H9 (cell line): ENCODE data around the gene IGDCC3. TPM values are rescaled to one million over a fixed set of nuclear protein-coding genes. Genes with fewer than 3 reads are reported as not detected.

Source experiments
- DNase-seq: peaks from one replicate; pipeline ENCODE4 v3.0.0-alpha.2; 2017
- H2AFZ ChIP-seq: one replicate; pipeline ENCODE4 v1.6.1; 2013; ENCODE audit warnings: mild to moderate bottlenecking, low read length, control low read depth, moderate library complexity
- H2AK5ac ChIP-seq: 2 replicates; pipeline ENCODE4 v1.6.1; 2013; ENCODE audit warnings: low read length, control low read depth, mixed read lengths; ENCODE audit not compliant: insufficient read length
- H2BK120ac ChIP-seq: one replicate; pipeline ENCODE4 v1.6.1; 2013; ENCODE audit warnings: low read depth, mild to moderate bottlenecking, low read length, control low read depth, inconsistent platforms; ENCODE audit not compliant: poor library complexity, severe bottlenecking
- H2BK12ac ChIP-seq: 2 replicates; pipeline ENCODE4 v1.6.1; 2013; ENCODE audit warnings: low read length, control low read depth, mixed read lengths, low read depth; ENCODE audit not compliant: insufficient read length
- H2BK15ac ChIP-seq: 2 replicates; pipeline ENCODE4 v1.6.1; 2013; ENCODE audit warnings: low read depth, low read length, control low read depth
- H2BK20ac ChIP-seq: one replicate; pipeline ENCODE4 v1.6.1; 2013; ENCODE audit warnings: low read depth, mild to moderate bottlenecking, low read length, control low read depth, inconsistent platforms; ENCODE audit not compliant: poor library complexity, severe bottlenecking
- H2BK5ac ChIP-seq: 2 replicates; pipeline ENCODE4 v1.6.1; 2013; ENCODE audit warnings: low read length, control low read depth, mixed read lengths; ENCODE audit not compliant: insufficient read length
- H3K14ac ChIP-seq: 2 replicates; pipeline ENCODE4 v1.6.1; 2013; ENCODE audit warnings: low read length, control low read depth; ENCODE audit not compliant: insufficient read depth
- H3K18ac ChIP-seq: 2 replicates; pipeline ENCODE4 v1.6.1; 2013; ENCODE audit warnings: low read depth, mild to moderate bottlenecking, mixed read lengths, low read length, control low read depth; ENCODE audit not compliant: insufficient read length
- H3K23ac ChIP-seq: 2 replicates; pipeline ENCODE4 v1.6.1; 2013; ENCODE audit warnings: low read length, control low read depth, mixed read lengths, low read depth; ENCODE audit not compliant: insufficient read length
- H3K23me2 ChIP-seq: 2 replicates; pipeline ENCODE4 v1.6.1; 2013; ENCODE audit warnings: low read depth, mild to moderate bottlenecking, mixed read lengths, low read length, control low read depth; ENCODE audit not compliant: insufficient read length, poor library complexity, severe bottlenecking
- H3K27ac ChIP-seq: 2 replicates; pipeline ENCODE4 v1.5.1; 2013; ENCODE audit warnings: low read length, control low read depth, mixed read lengths, low read depth; ENCODE audit not compliant: insufficient read length
- H3K27me3 ChIP-seq: 2 replicates; pipeline ENCODE4 v1.6.1; 2013; ENCODE audit warnings: low read length, control low read depth, inconsistent platforms; ENCODE audit not compliant: insufficient read depth
- H3K4ac ChIP-seq: 2 replicates; pipeline ENCODE4 v1.6.1; 2013; ENCODE audit warnings: low read depth, mild to moderate bottlenecking, control low read depth, inconsistent platforms, low read length, moderate library complexity
- H3K4me1 ChIP-seq: 2 replicates; pipeline ENCODE4 v1.6.1; 2013; ENCODE audit warnings: low read length, control low read depth, inconsistent platforms; ENCODE audit not compliant: insufficient read depth
- H3K4me2 ChIP-seq: 2 replicates; pipeline ENCODE4 v1.6.1; 2013; ENCODE audit warnings: low read length, control low read depth, mixed read lengths; ENCODE audit not compliant: insufficient read length, insufficient read depth
- H3K56ac ChIP-seq: 2 replicates; pipeline ENCODE4 v1.6.1; 2013; ENCODE audit warnings: low read depth, mild to moderate bottlenecking, mixed read lengths, low read length, control low read depth; ENCODE audit not compliant: insufficient read length
- H3K79me1 ChIP-seq: 2 replicates; pipeline ENCODE4 v1.6.1; 2013; ENCODE audit warnings: low read depth, mild to moderate bottlenecking, moderate library complexity, low read length, control low read depth, inconsistent platforms; ENCODE audit not compliant: insufficient read depth, poor library complexity, severe bottlenecking
- H3K79me2 ChIP-seq: 2 replicates; pipeline ENCODE4 v1.6.1; 2013; ENCODE audit warnings: low read length, control low read depth, inconsistent platforms; ENCODE audit not compliant: insufficient read depth
- H3K9ac ChIP-seq: 2 replicates; pipeline ENCODE4 v1.6.1; 2013; ENCODE audit warnings: low read length, control low read depth, mixed read lengths; ENCODE audit not compliant: insufficient read length; ENCODE audit errors: extremely low read depth
- H3K9me3 ChIP-seq: one replicate; pipeline ENCODE4 v1.6.1; 2013; ENCODE audit warnings: low read depth, low read length, inconsistent platforms; ENCODE audit not compliant: control insufficient read depth
- H3T11ph ChIP-seq: one replicate; pipeline ENCODE4 v1.6.1; 2013; ENCODE audit warnings: mild to moderate bottlenecking, low read length, control low read depth, inconsistent platforms
- H4K20me1 ChIP-seq: one replicate; pipeline ENCODE4 v1.6.1; 2013; ENCODE audit not compliant: control insufficient read depth, insufficient read length, insufficient read depth
- H4K5ac ChIP-seq: 2 replicates; pipeline ENCODE4 v1.6.1; 2013; ENCODE audit warnings: low read depth, mild to moderate bottlenecking, mixed read lengths, low read length, control low read depth; ENCODE audit not compliant: insufficient read length
- H4K8ac ChIP-seq: replicated peaks from 2 replicates; pipeline ENCODE4 v1.6.1; 2013; ENCODE audit warnings: low read length, control low read depth, mixed read lengths, low read depth; ENCODE audit not compliant: insufficient read length
- H4K91ac ChIP-seq: 2 replicates; pipeline ENCODE4 v1.6.1; 2013; ENCODE audit warnings: low read depth, mild to moderate bottlenecking, moderate library complexity, mixed read lengths, low read length, control low read depth; ENCODE audit not compliant: insufficient read length
- H3K27ac Mint-ChIP-seq, 3 experiments: 2 replicates in 2 of 3; 3 replicates in 1 of 3; pipeline ENCODE4 v1.8.0; 2020 to 2021; ENCODE audit warnings: mixed read lengths in 3 of 3, mild to moderate bottlenecking in 1 of 3, moderate library complexity in 1 of 3
- H3K27me3 Mint-ChIP-seq: 2 replicates; pipeline ENCODE4 v1.8.0; 2021; ENCODE audit warnings: low read depth, mild to moderate bottlenecking, moderate library complexity, mixed read lengths
- H3K36me3 Mint-ChIP-seq, 3 experiments: 2 replicates in 2 of 3; 3 replicates in 1 of 3; pipeline ENCODE4 v1.8.0; 2020 to 2021; ENCODE audit warnings: low read depth in 3 of 3, mixed read lengths in 3 of 3; ENCODE audit not compliant: insufficient read depth in 1 of 3
- H3K4me1 Mint-ChIP-seq, 2 experiments: 2 replicates each; pipeline ENCODE4 v1.8.0; 2020; ENCODE audit warnings: mixed read lengths in 2 of 2
- H3K4me3 Mint-ChIP-seq, 2 experiments: 2 replicates in 1 of 2; 3 replicates in 1 of 2; pipeline ENCODE4 v1.8.0; 2020 to 2021; ENCODE audit warnings: mild to moderate bottlenecking in 2 of 2, mixed read lengths in 2 of 2, moderate library complexity in 1 of 2
- H3K9me3 Mint-ChIP-seq, 2 experiments: 2 replicates in 1 of 2; 3 replicates in 1 of 2; pipeline ENCODE4 v1.8.0; 2020; ENCODE audit warnings: mild to moderate bottlenecking in 2 of 2, mixed read lengths in 2 of 2, moderate library complexity in 1 of 2
- WGBS: extraction: QIAGEN DNeasy Blood & Tissue Kit; methylation state at CpG from one replicate; pipeline ENCODE4 v1.1.7; 2013; ENCODE audit warnings: missing lambda C conversion rate, low lambda C conversion rate, mixed read lengths; ENCODE audit not compliant: insufficient read length; ENCODE audit errors: extremely low coverage; 5-methylcytosine and 5-hydroxymethylcytosine counted together
- total RNA-seq: library from RNA; stranded (reverse); gene quantifications from 2 replicates; pipeline ENCODE4 v1.2.1, GENCODE V29; 2021
- TF ChIP-seq, protein P1 (sequence below): fragments of 200-600 bp; sonication (generic); conservative IDR thresholded peaks from 3 replicates; pipeline ENCODE4 v1.8.0; 2021; ENCODE audit warnings: antibody characterized with exemption, mild to moderate bottlenecking

Gene IGDCC3
- total RNA-seq, 1 experiment from 2014 or later = 18.9 TPM

DNA sequence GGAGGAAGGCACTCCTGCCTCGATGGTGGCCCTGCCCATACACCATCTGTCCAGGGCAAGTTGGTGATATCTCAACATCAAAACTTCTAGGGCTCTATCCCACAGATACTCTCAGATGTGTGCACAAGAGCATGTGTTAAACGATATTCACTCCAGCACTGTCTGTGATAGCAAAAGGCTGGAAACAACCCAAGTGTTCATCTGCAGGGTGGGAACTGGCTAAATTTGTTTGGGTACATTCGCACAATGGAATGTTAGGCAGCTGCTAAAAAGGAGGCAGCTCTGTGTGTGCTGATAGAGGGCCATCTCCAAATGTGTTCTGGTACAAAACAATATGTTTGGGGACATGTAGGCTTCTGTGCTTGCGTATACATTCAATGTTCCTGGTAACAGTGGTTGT, 25.2 kb upstream of the IGDCC3 start:
- H3K27me3 Mint-ChIP-seq = no peaks in the 10 kb centered on the region; the same call in 1 of the 2 replicates
- Histone ChIP-seq H3K79me2 (no peaks in the 10 kb centered on the region; the same call in 1 of the 2 replicates), H2AFZ (no peak overlapping the region), H4K5ac (no peak overlapping the region), H2BK15ac (no peak overlapping the region), H2BK12ac (no peak overlapping the region), H3K4me2 (no peak overlapping the region), H4K20me1 (no peaks in the 10 kb centered on the region), H3K56ac (no peak overlapping the region), H3K9ac (no peak overlapping the region), H3T11ph (no peak overlapping the region), H3K9me3 (no peaks in the 10 kb centered on the region), H3K14ac (no peak overlapping the region), H3K27me3 (no peaks in the 10 kb centered on the region), H3K79me1 (no peaks in the 10 kb centered on the region), H3K23me2 (no peaks in the 10 kb centered on the region), H2BK20ac (no peak overlapping the region), H2AK5ac (no peak overlapping the region), H2BK5ac (no peak overlapping the region), H3K27ac (no peak overlapping the region), H3K4ac (no peak overlapping the region), H4K91ac (no peak overlapping the region), H3K23ac (no peak overlapping the region), H3K4me1 (peaks cover 3% of the 10 kb centered on the region; the same call in 1 of the 2 replicates), H3K18ac (no peak overlapping the region), H4K8ac (no peak overlapping the region), H2BK120ac (no peak overlapping the region)
- H3K4me3 Mint-ChIP-seq = no peak overlapping the region
- WGBS = no CpG with 5 or more reads among the region's 4 CpGs
- no peaks in the 10 kb centered on the region; a peak in 1 of 5 replicates for H3K9me3 Mint-ChIP-seq
- no peak overlapping the region; a peak in 1 of 7 replicates for H3K27ac Mint-ChIP-seq
- H3K36me3 Mint-ChIP-seq = peaks cover 8 to 10% (median 8%) of the 10 kb centered on the region in 3 experiments; a peak in 6 of 7 replicates
- no peak for DNase-seq
- TF ChIP-seq, protein P1, sequence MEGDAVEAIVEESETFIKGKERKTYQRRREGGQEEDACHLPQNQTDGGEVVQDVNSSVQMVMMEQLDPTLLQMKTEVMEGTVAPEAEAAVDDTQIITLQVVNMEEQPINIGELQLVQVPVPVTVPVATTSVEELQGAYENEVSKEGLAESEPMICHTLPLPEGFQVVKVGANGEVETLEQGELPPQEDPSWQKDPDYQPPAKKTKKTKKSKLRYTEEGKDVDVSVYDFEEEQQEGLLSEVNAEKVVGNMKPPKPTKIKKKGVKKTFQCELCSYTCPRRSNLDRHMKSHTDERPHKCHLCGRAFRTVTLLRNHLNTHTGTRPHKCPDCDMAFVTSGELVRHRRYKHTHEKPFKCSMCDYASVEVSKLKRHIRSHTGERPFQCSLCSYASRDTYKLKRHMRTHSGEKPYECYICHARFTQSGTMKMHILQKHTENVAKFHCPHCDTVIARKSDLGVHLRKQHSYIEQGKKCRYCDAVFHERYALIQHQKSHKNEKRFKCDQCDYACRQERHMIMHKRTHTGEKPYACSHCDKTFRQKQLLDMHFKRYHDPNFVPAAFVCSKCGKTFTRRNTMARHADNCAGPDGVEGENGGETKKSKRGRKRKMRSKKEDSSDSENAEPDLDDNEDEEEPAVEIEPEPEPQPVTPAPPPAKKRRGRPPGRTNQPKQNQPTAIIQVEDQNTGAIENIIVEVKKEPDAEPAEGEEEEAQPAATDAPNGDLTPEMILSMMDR = no peak
- peaks cover 28 to 42% of the 10 kb centered on the region in 2 experiments for H3K4me1 Mint-ChIP-seq
